ENCODE measurements around the gene MAML2.

GRCh38 chr11:96317571-96317970, 25.4 kb downstream of the MAML2 start:
- TF ChIP-seq POLR2A (IDR thresholded peaks at IDR 0.05) (no peak), POLR2AphosphoS5 (IDR thresholded peaks at IDR 0.05) (no peak), EP300 (IDR thresholded peaks at IDR 0.05) (no peak)
- TF ChIP-seq, protein P1, sequence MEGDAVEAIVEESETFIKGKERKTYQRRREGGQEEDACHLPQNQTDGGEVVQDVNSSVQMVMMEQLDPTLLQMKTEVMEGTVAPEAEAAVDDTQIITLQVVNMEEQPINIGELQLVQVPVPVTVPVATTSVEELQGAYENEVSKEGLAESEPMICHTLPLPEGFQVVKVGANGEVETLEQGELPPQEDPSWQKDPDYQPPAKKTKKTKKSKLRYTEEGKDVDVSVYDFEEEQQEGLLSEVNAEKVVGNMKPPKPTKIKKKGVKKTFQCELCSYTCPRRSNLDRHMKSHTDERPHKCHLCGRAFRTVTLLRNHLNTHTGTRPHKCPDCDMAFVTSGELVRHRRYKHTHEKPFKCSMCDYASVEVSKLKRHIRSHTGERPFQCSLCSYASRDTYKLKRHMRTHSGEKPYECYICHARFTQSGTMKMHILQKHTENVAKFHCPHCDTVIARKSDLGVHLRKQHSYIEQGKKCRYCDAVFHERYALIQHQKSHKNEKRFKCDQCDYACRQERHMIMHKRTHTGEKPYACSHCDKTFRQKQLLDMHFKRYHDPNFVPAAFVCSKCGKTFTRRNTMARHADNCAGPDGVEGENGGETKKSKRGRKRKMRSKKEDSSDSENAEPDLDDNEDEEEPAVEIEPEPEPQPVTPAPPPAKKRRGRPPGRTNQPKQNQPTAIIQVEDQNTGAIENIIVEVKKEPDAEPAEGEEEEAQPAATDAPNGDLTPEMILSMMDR (IDR thresholded peaks at IDR 0.05), result no peak

All from stomach (tissue), 4 donors.